HFFc6 (cell line): ENCODE measurements around the gene NRAS. TPM values are rescaled to one million over a fixed set of nuclear protein-coding genes. Genes with fewer than 3 reads are reported as not detected.

Source experiments
- DNase-seq: peaks from one replicate; pipeline ENCODE4 v3.0.0-alpha.2; 2018
- H3K27ac Mint-ChIP-seq: 2 replicates; pipeline ENCODE4 v1.8.0; 2020; ENCODE audit warnings: mild to moderate bottlenecking, mixed read lengths
- H3K27me3 Mint-ChIP-seq: 2 replicates; pipeline ENCODE4 v1.8.0; 2021; ENCODE audit warnings: mild to moderate bottlenecking, moderate library complexity, mixed read lengths; ENCODE audit not compliant: insufficient read depth
- H3K36me3 Mint-ChIP-seq: 2 replicates; pipeline ENCODE4 v1.8.0; 2021; ENCODE audit warnings: low read depth, mixed read lengths
- H3K4me1 Mint-ChIP-seq: 2 replicates; pipeline ENCODE4 v1.8.0; 2020; ENCODE audit warnings: low read depth, mixed read lengths
- H3K4me3 Mint-ChIP-seq: 2 replicates; pipeline ENCODE4 v1.8.0; 2020; ENCODE audit warnings: mild to moderate bottlenecking, moderate library complexity, mixed read lengths
- H3K9me3 Mint-ChIP-seq: 2 replicates; pipeline ENCODE4 v1.8.0; 2020; ENCODE audit warnings: mild to moderate bottlenecking, mixed read lengths
- total RNA-seq, 6 experiments: library from RNA; stranded (reverse); fragmentation: NEBNext Ultra II Directional; extraction: Animal tissue kit (Norgen Biotek cat#: 25700); gene quantifications; 2 replicates in 1 of 6; 3 replicates in 5 of 6; pipeline ENCODE4 v1.2.3, GENCODE V29; 2021
- TF ChIP-seq, protein P1 (sequence below): fragments of 200-600 bp; sonication (generic); IDR thresholded peaks from 2 replicates; pipeline ENCODE4 v1.5.0; 2021; ENCODE audit warnings: antibody characterized with exemption, mild to moderate bottlenecking

NRAS gene
- total RNA-seq, 6 experiments from 2014 or later = 38.9 to 60.1 (median 49.8) TPM

DNA sequence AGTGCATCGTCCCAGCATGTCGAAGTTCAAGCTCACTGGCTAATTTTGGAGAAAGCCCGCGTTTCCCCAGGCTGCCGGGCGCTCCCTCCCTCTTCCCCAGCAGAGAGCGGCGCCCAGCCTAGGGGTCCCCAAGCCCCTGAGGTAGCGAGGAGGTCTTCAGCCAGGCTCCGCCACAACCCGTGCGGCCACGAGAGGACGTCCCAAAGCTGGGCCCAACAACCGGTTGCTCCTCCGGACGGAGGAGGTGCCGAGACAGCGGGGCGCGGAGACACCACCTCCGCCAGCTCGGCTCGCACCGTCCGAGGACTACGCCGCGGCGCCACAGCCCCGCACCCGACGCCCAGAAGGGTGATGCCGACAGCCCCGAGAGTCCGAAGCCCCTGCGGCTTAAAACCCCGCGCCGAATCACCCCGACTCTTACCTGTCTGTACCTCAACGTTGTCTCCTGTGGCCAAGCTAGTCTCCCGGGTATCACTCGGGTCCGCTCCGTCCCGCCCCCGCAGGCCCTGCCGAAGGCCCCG, 46.9 kb downstream of the NRAS start, which contains the start of gene DENND2C:
TSS of gene DENND2C (minus strand) at position 488 of the 521 bp plus-strand sequence. CDS start 44,065 bp downstream, outside the sequence.
- TF ChIP-seq, protein P1, sequence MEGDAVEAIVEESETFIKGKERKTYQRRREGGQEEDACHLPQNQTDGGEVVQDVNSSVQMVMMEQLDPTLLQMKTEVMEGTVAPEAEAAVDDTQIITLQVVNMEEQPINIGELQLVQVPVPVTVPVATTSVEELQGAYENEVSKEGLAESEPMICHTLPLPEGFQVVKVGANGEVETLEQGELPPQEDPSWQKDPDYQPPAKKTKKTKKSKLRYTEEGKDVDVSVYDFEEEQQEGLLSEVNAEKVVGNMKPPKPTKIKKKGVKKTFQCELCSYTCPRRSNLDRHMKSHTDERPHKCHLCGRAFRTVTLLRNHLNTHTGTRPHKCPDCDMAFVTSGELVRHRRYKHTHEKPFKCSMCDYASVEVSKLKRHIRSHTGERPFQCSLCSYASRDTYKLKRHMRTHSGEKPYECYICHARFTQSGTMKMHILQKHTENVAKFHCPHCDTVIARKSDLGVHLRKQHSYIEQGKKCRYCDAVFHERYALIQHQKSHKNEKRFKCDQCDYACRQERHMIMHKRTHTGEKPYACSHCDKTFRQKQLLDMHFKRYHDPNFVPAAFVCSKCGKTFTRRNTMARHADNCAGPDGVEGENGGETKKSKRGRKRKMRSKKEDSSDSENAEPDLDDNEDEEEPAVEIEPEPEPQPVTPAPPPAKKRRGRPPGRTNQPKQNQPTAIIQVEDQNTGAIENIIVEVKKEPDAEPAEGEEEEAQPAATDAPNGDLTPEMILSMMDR = no peak
- H3K36me3 Mint-ChIP-seq = no peaks in the 10 kb centered on the region
- H3K4me1 Mint-ChIP-seq = peaks cover 12% of the 10 kb centered on the region
- 0 out of 2 replicates have a peak, but pooled peaks cover 2% of the 10 kb centered on the region for H3K27me3 Mint-ChIP-seq
- H3K4me3 Mint-ChIP-seq = peak within 1 kb of the TSS; percentile 95
- DNase-seq = no peak
- H3K9me3 Mint-ChIP-seq = no peaks in the 10 kb centered on the region
- peak within 1 kb of the TSS; percentile 99 for H3K27ac Mint-ChIP-seq

DNA sequence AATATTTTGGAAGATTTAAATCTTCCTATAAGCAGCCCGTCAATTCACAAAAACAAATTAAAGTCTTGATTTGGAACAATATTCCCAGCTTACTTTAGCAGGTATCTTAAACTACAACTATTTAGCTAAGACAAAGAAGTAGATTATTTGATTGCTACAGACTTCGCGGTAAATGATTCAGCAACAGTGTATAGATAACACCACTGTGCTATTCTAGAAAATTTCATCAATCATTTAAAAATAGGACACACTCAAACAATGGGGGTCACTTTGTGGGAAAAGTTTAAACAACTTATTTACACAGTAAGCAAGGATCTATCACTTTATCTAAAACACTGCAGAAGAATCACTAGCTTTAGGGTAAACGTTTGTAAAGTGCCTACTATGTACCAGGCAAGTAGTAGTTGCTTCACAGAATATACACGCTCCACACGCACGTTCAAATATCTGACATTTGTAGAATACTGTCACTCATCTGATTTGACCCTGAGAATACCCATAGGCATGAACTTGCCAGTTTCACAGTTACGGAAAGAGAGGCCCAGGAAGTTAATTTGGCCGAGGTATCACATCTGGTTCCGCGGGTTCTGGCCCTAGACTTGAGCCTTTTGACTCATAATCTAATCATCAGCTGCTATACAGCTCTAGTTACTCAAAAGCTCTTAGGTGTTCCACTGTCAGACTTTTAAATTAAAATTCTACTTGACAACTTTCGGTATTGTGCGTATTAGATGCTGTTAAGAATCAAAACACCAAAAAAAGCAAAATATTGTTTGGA, 47.6 kb downstream of the NRAS start:
- Mint-ChIP-seq H3K27ac (peak overlapping the region; percentile 99), H3K4me3 (peak overlapping the region; percentile 95), H3K4me1 (peaks cover 12% of the 10 kb centered on the region), H3K36me3 (no peaks in the 10 kb centered on the region), H3K9me3 (no peaks in the 10 kb centered on the region), H3K27me3 (no peaks in the 10 kb centered on the region)
- TF ChIP-seq, protein P1 = no peak
- DNase-seq = peak; percentile 13

- no peaks in the 10 kb centered on the region for H3K9me3 Mint-ChIP-seq
- DNase-seq = no peak
- peaks cover 12% of the 10 kb centered on the region for H3K4me1 Mint-ChIP-seq
- no peak overlapping the region for H3K27ac Mint-ChIP-seq
- no peaks in the 10 kb centered on the region for H3K36me3 Mint-ChIP-seq
- H3K27me3 Mint-ChIP-seq = no peaks in the 10 kb centered on the region
- no peak overlapping the region; the same call in 1 of the 2 replicates for H3K4me3 Mint-ChIP-seq
- TF ChIP-seq, protein P1 = no peak
Observed at GRCh38 chr1:114668373-114668772, 48.2 kb downstream of the NRAS start.

DNA sequence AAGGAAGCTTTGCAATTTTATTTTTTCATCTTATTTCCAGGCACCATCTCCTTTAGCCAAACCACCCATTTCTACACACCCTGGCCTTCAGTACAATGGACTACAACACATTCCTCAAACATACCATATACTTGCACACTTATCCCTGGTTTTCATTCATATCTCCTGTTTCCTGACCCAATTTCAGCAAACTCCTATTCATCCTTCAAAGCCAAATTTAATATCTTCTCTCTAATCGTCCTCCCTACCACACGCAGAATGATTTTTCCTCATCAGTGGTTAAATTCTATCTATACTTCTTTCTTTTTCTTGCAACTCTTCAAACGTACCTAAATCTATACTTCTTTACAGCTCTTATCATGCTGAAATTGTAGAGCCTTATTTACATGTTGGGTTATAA, 49.6 kb downstream of the NRAS start:
- Mint-ChIP-seq H3K36me3 (no peaks in the 10 kb centered on the region), H3K4me3 (no peak overlapping the region), H3K27me3 (peaks cover 3% of the 10 kb centered on the region; the same call in 1 of the 2 replicates), H3K4me1 (peaks cover 12% of the 10 kb centered on the region), H3K9me3 (no peaks in the 10 kb centered on the region), H3K27ac (no peak overlapping the region)
- no peak for DNase-seq
- TF ChIP-seq, protein P1 = no peak

DNA sequence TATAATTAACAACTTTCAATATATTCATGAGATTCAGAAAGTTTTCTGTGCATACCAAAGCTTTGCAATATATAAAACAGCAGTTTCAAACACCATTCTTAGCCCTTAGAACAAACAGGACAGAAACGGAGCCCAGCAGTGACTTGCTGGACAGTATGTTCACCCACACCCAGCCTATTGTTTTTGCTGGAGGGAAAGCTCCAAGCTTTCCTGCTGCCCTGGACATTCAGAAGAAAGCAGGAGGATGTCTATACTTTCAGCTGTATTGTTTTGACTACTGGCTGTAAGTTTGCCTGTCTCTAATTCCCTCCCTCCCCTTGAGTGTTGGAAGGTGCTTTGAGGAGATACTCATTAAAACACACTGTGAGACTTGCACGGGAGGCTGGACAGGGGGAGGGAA, 56.3 kb downstream of the NRAS start:
- Mint-ChIP-seq H3K27ac (no peak overlapping the region), H3K36me3 (no peaks in the 10 kb centered on the region), H3K27me3 (peaks cover 3% of the 10 kb centered on the region; the same call in 1 of the 2 replicates), H3K9me3 (no peaks in the 10 kb centered on the region), H3K4me1 (no peaks in the 10 kb centered on the region), H3K4me3 (no peak overlapping the region)
- no peak for DNase-seq
- TF ChIP-seq, protein P1 = no peak

Other genes with a start within 250 kb of the NRAS start
- gene TRIM33, start 205.6 kb downstream of the NRAS start, total RNA-seq = 10 to 100 TPM; 17.6 to 20.5 (median 19.3) TPM
- gene BCAS2, start 135.2 kb downstream of the NRAS start, total RNA-seq = 10 to 100 TPM; 40.7 to 49.0 (median 45.1) TPM
- 1 to 10 TPM; 1.5 to 2.0 (median 1.8) TPM for gene DENND2C, start 46.7 kb downstream of the NRAS start, total RNA-seq
- gene AMPD1, start 21.2 kb downstream of the NRAS start, total RNA-seq = not detected
- 100 to 1,000 TPM; 508 to 582 (median 527) TPM for gene CSDE1, start 41.2 kb upstream of the NRAS start, total RNA-seq
- gene SIKE1, start 63.9 kb upstream of the NRAS start, total RNA-seq = 10 to 100 TPM; 39.1 to 48.7 (median 42.0) TPM
- gene SYCP1, start 138.1 kb upstream of the NRAS start, total RNA-seq = not detected